Keratinocyte (primary cell): Measurements from ENCODE around the gene ZBTB48.

Experiments used
- EZH2 ChIP-seq: IDR thresholded peaks from one replicate; pipeline ENCODE4 v1.6.1; 2012; ENCODE audit warnings: inconsistent platforms, mild to moderate bottlenecking, low read length, moderate library complexity
- TF ChIP-seq, protein P1 (sequence below), 3 experiments: IDR thresholded peaks in 1 of 3; conservative IDR thresholded peaks in 1 of 3; optimal IDR thresholded peaks in 1 of 3; 2 replicates in 2 of 3; 3 replicates in 1 of 3; pipeline versions ENCODE3 to v1.5.1; 2011; ENCODE audit warnings: low read length in 3 of 3, mild to moderate bottlenecking in 3 of 3, moderate library complexity in 2 of 3, control low read depth in 1 of 3, inconsistent platforms in 1 of 3; ENCODE audit not compliant: insufficient read depth in 2 of 3; ENCODE audit errors: extremely low read depth in 1 of 3

DNA sequence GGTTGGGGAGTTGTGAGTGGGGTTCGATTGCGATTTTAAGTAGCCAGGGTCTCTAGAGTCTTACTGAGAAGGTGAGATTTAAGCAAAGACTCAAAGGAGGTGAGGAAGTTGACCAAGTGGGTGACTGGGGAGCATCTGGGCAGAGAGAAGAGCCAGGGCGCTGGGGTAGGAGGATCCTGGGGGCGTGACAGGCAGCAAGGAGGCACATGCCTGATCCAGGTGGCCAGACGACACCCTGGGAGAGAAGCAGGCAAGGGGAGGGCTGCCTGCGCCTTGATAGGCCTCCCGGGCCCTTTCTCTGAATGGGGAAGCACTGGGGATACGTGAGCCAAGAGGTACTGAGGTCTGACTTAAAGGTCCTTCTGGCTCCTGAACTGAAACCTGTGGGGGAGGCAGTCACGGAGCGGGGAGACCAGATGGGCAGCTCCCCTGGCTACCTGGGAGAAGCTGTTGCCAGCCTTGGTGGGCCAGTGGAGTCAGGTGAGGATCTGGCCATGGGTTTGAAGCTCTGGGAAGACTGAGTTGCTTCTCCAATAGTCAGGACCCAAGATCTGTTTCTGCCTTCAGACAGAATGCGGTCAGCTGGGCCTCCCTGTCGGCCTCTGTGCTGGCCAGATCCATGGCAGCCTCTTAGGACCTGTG lies 5.4 kb downstream of the ZBTB48 start:
- TF ChIP-seq, protein P1, sequence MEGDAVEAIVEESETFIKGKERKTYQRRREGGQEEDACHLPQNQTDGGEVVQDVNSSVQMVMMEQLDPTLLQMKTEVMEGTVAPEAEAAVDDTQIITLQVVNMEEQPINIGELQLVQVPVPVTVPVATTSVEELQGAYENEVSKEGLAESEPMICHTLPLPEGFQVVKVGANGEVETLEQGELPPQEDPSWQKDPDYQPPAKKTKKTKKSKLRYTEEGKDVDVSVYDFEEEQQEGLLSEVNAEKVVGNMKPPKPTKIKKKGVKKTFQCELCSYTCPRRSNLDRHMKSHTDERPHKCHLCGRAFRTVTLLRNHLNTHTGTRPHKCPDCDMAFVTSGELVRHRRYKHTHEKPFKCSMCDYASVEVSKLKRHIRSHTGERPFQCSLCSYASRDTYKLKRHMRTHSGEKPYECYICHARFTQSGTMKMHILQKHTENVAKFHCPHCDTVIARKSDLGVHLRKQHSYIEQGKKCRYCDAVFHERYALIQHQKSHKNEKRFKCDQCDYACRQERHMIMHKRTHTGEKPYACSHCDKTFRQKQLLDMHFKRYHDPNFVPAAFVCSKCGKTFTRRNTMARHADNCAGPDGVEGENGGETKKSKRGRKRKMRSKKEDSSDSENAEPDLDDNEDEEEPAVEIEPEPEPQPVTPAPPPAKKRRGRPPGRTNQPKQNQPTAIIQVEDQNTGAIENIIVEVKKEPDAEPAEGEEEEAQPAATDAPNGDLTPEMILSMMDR (optimal IDR thresholded peaks at IDR 0.05 in 1 of 3, IDR thresholded peaks at IDR 0.05 in 1 of 3, conservative IDR thresholded peaks at IDR 0.05 in 1 of 3; ENCODE audit: extremely low read depth in 1 of 3, insufficient read depth in 2 of 3, low read length in 3 of 3), result no peak
- TF ChIP-seq EZH2, result no peak
